B cell (primary cell): ENCODE measurements around the gene SLC12A3.

Source experiments
- EZH2 ChIP-seq: IDR thresholded peaks from 2 replicates; pipeline ENCODE4 v1.6.1; 2012; ENCODE audit warnings: borderline replicate concordance, low read depth, mild to moderate bottlenecking, moderate library complexity, low read length; ENCODE audit not compliant: insufficient read depth, poor library complexity, severe bottlenecking
- TF ChIP-seq, protein P1 (sequence below): fragments of 200-600 bp; IDR thresholded peaks from one replicate; pipeline ENCODE4 v1.8.0; 2022; ENCODE audit warnings: antibody characterized with exemption, mild to moderate bottlenecking

DNA sequence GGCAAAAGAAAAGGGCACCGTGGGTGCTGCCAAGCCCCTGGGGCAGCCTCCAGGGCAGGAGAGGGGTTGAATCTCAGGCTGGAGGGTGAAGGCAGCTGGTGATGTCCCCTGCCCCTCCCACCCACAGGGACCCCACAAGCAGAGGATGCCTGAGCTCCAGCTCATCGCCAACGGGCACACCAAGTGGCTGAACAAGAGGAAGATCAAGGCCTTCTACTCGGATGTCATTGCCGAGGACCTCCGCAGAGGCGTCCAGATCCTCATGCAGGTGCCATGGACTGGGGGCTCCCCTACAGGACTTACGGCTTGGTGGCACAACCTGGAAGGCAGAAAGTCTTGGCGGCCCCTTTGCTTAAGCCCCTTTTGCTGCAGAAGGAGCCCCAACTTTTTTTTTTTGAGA lies 21.8 kb downstream of the SLC12A3 start:
- TF ChIP-seq EZH2, result no peak
- TF ChIP-seq, protein P1, sequence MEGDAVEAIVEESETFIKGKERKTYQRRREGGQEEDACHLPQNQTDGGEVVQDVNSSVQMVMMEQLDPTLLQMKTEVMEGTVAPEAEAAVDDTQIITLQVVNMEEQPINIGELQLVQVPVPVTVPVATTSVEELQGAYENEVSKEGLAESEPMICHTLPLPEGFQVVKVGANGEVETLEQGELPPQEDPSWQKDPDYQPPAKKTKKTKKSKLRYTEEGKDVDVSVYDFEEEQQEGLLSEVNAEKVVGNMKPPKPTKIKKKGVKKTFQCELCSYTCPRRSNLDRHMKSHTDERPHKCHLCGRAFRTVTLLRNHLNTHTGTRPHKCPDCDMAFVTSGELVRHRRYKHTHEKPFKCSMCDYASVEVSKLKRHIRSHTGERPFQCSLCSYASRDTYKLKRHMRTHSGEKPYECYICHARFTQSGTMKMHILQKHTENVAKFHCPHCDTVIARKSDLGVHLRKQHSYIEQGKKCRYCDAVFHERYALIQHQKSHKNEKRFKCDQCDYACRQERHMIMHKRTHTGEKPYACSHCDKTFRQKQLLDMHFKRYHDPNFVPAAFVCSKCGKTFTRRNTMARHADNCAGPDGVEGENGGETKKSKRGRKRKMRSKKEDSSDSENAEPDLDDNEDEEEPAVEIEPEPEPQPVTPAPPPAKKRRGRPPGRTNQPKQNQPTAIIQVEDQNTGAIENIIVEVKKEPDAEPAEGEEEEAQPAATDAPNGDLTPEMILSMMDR, result no peak
